HEK293 (cell line): ENCODE measurements around the gene RNF40.

Source experiments
- BCL6B ChIP-seq: fragments of 450-650 bp; formaldehyde crosslinking; IDR thresholded peaks from 2 replicates; pipeline ENCODE4 v1.5.1; 2017; ENCODE audit warnings: missing biosample characterization, missing genetic modification characterization
- CTCF ChIP-seq: fragments of 450-650 bp; formaldehyde crosslinking; IDR thresholded peaks from 2 replicates; pipeline ENCODE4 v1.5.1; 2016; ENCODE audit warnings: missing biosample characterization, missing genetic modification characterization
- MYNN ChIP-seq: fragments of 450-650 bp; formaldehyde crosslinking; IDR thresholded peaks from 2 replicates; pipeline ENCODE4 v1.5.1; 2016; ENCODE audit warnings: missing biosample characterization, missing genetic modification characterization, borderline replicate concordance
- PRDM10 ChIP-seq: fragments of 450-650 bp; formaldehyde crosslinking; IDR thresholded peaks from 2 replicates; pipeline ENCODE4 v1.5.1; 2016; ENCODE audit warnings: missing biosample characterization, missing genetic modification characterization
- SP3 ChIP-seq: fragments of 450-650 bp; formaldehyde crosslinking; IDR thresholded peaks from 2 replicates; pipeline ENCODE4 v1.5.1; 2016; ENCODE audit warnings: missing biosample characterization, missing genetic modification characterization
- ZNF362 ChIP-seq: fragments of 450-650 bp; formaldehyde crosslinking; IDR thresholded peaks from 2 replicates; pipeline ENCODE4 v1.5.1; 2016; ENCODE audit warnings: missing biosample characterization, missing genetic modification characterization
- ZNF423 ChIP-seq: fragments of 450-650 bp; formaldehyde crosslinking; IDR thresholded peaks from 2 replicates; pipeline ENCODE4 v1.5.1; 2016; ENCODE audit warnings: missing biosample characterization, missing genetic modification characterization
- ZNF530 ChIP-seq: fragments of 450-650 bp; formaldehyde crosslinking; IDR thresholded peaks from 2 replicates; pipeline ENCODE4 v1.5.1; 2016; ENCODE audit warnings: low read depth, missing biosample characterization, missing genetic modification characterization
- ZNF629 ChIP-seq: fragments of 450-650 bp; formaldehyde crosslinking; IDR thresholded peaks from 2 replicates; pipeline ENCODE4 v1.5.1; 2017; ENCODE audit warnings: missing biosample characterization, missing genetic modification characterization

- TF ChIP-seq SP3 (tag by site-specific recombination) (no peak), ZNF530 (tag by site-specific recombination) (no peak), PRDM10 (no peak), ZNF423 (tag by site-specific recombination) (no peak), CTCF (tag by site-specific recombination) (no peak), BCL6B (tag by site-specific recombination) (no peak), MYNN (tag by site-specific recombination) (no peak), ZNF629 (no peak), ZNF362 (no peak)
These were observed 22.9 kb upstream of the RNF40 start for GRCh38 chr16:30738984-30739951.
